Stimulated activated naive CD8-positive, alpha-beta T cell treated with anti-CD3 and anti-CD28 coated beads, Interleukin-15, amount 100 ng/mL, for 72 hours (primary cell): Measurements from ENCODE around the gene MYH6.
A peak's percentile ranks its signal among the peaks of the same experiment; 100 is the strongest.
"Not testable (repeated sequence)": the region's sequence is repeated elsewhere in the genome, so short reads cannot be mapped to it uniquely, and the experiment has no call there.

Experiments
- ATAC-seq: fragments of 150-1000 bp; cut with Tn5 transposase; 2 replicates; pipeline ENCODE4 v1.10.0; 2021; ENCODE audit warnings: mild to moderate bottlenecking, moderate library complexity
- DNase-seq, 2 donors: peaks; one replicate each; pipeline ENCODE4 v3.0.0; 2021 to 2022
- H3K27ac Mint-ChIP-seq, 2 donors: one replicate each; pipeline ENCODE4 v1.8.0; 2022; ENCODE audit warnings: mild to moderate bottlenecking in 2 of 2, mixed read lengths in 2 of 2, moderate library complexity in 2 of 2
- H3K27me3 Mint-ChIP-seq: one replicate; pipeline ENCODE4 v1.8.0; 2022; ENCODE audit warnings: mixed read lengths
- H3K4me1 Mint-ChIP-seq: one replicate; pipeline ENCODE4 v1.8.0; 2022; ENCODE audit warnings: mild to moderate bottlenecking, mixed read lengths
- H3K4me3 Mint-ChIP-seq, 2 donors: one replicate each; pipeline ENCODE4 v1.8.0; 2022; ENCODE audit warnings: mild to moderate bottlenecking in 2 of 2, mixed read lengths in 2 of 2, moderate library complexity in 1 of 2
- H3K9me3 Mint-ChIP-seq, 2 donors: one replicate each; pipeline ENCODE4 v1.8.0; 2022; ENCODE audit warnings: mixed read lengths in 2 of 2

The MYH6 gene

GRCh38 chr14:23409966-23410635 is 2.0 kb upstream of the MYH6 start:
- no peak for ATAC-seq
- no peaks in the 10 kb centered on the region for H3K27me3 Mint-ChIP-seq
- no peaks in the 10 kb centered on the region for H3K9me3 Mint-ChIP-seq
- no peak overlapping the region for H3K4me3 Mint-ChIP-seq
- no peaks in the 10 kb centered on the region for H3K4me1 Mint-ChIP-seq
- DNase-seq: no peak
- H3K27ac Mint-ChIP-seq: peak overlapping the region in 1 of 2 donors; percentile 40

GRCh38 chr14:23409475-23409874 is 1.4 kb upstream of the MYH6 start:
- no peak for DNase-seq
- H3K27me3 Mint-ChIP-seq: no peaks in the 10 kb centered on the region
- H3K4me3 Mint-ChIP-seq: no peak overlapping the region
- no peak overlapping the region for H3K27ac Mint-ChIP-seq
- ATAC-seq: peak; percentile 57
- no peaks in the 10 kb centered on the region for H3K4me1 Mint-ChIP-seq
- no peaks in the 10 kb centered on the region for H3K9me3 Mint-ChIP-seq

GRCh38 chr14:23408307-23408630 is 196 bp upstream of the MYH6 start:
- DNase-seq (no peak), ATAC-seq (no peak)
- H3K9me3 Mint-ChIP-seq: no peaks in the 10 kb centered on the region
- H3K27ac Mint-ChIP-seq: no peak overlapping the region
- H3K4me1 Mint-ChIP-seq: no peaks in the 10 kb centered on the region
- H3K4me3 Mint-ChIP-seq: no peak overlapping the region
- peaks cover 5% of the 10 kb centered on the region for H3K27me3 Mint-ChIP-seq

GRCh38 chr14:23406725-23407355 is 1.2 kb downstream of the MYH6 start:
- no peaks in the 10 kb centered on the region for H3K4me1 Mint-ChIP-seq
- H3K9me3 Mint-ChIP-seq: no peaks in the 10 kb centered on the region
- no peak for ATAC-seq
- DNase-seq: no peak
- H3K27me3 Mint-ChIP-seq: peaks cover 14% of the 10 kb centered on the region
- H3K27ac Mint-ChIP-seq: peak overlapping the region in 1 of 2 donors; percentile 87
- H3K4me3 Mint-ChIP-seq: no peak overlapping the region

- Mint-ChIP-seq H3K4me3 (no peak overlapping the region), H3K27me3 (peaks cover 14% of the 10 kb centered on the region), H3K9me3 (no peaks in the 10 kb centered on the region), H3K27ac (peak overlapping the region in 1 of 2 donors; percentile 27), H3K4me1 (no peaks in the 10 kb centered on the region)
- DNase-seq (no peak), ATAC-seq (no peak)
Observed at GRCh38 chr14:23406244-23406643, 1.8 kb downstream of the MYH6 start.

GRCh38 chr14:23405516-23406025 is 2.5 kb downstream of the MYH6 start:
- H3K27ac Mint-ChIP-seq: no peak overlapping the region
- no peaks in the 10 kb centered on the region for H3K9me3 Mint-ChIP-seq
- peaks cover 14% of the 10 kb centered on the region for H3K27me3 Mint-ChIP-seq
- ATAC-seq (no peak), DNase-seq (no peak)
- no peaks in the 10 kb centered on the region for H3K4me1 Mint-ChIP-seq
- no peak overlapping the region for H3K4me3 Mint-ChIP-seq

GRCh38 chr14:23405096-23405495 is 3.0 kb downstream of the MYH6 start:
- Mint-ChIP-seq H3K27me3 (peaks cover 14% of the 10 kb centered on the region), H3K9me3 (no peaks in the 10 kb centered on the region), H3K4me1 (no peaks in the 10 kb centered on the region), H3K27ac (no peak overlapping the region), H3K4me3 (no peak overlapping the region)
- no peak for ATAC-seq
- DNase-seq: no peak

- Mint-ChIP-seq H3K27ac (no peak overlapping the region), H3K27me3 (peaks cover 14% of the 10 kb centered on the region), H3K4me1 (no peaks in the 10 kb centered on the region), H3K9me3 (no peaks in the 10 kb centered on the region), H3K4me3 (no peak overlapping the region)
- no peak for DNase-seq
- no peak for ATAC-seq
Observed at GRCh38 chr14:23404331-23404900, 3.7 kb downstream of the MYH6 start.

GRCh38 chr14:23403908-23404307 is 4.2 kb downstream of the MYH6 start:
- ATAC-seq (no peak), DNase-seq (no peak)
- Mint-ChIP-seq H3K4me3 (no peak overlapping the region), H3K27me3 (peaks cover 14% of the 10 kb centered on the region), H3K4me1 (no peaks in the 10 kb centered on the region), H3K27ac (no peak overlapping the region), H3K9me3 (no peaks in the 10 kb centered on the region)

GRCh38 chr14:23403139-23403438 is 5.0 kb downstream of the MYH6 start:
- peaks cover 14% of the 10 kb centered on the region for H3K27me3 Mint-ChIP-seq
- ATAC-seq: no peak
- H3K9me3 Mint-ChIP-seq: no peaks in the 10 kb centered on the region
- no peaks in the 10 kb centered on the region for H3K4me1 Mint-ChIP-seq
- peak overlapping the region in 1 of 2 donors; percentile 41 for H3K27ac Mint-ChIP-seq
- no peak for DNase-seq
- H3K4me3 Mint-ChIP-seq: no peak overlapping the region

- Mint-ChIP-seq H3K4me1 (no peaks in the 10 kb centered on the region), H3K9me3 (no peaks in the 10 kb centered on the region), H3K27ac (peak overlapping the region; percentile 41 to 85), H3K27me3 (peaks cover 14% of the 10 kb centered on the region), H3K4me3 (no peak overlapping the region)
- DNase-seq (no peak), ATAC-seq (no peak)
Observed at GRCh38 chr14:23402296-23403138, 5.6 kb downstream of the MYH6 start.

- ATAC-seq (no peak), DNase-seq (no peak)
- Mint-ChIP-seq H3K9me3 (no peaks in the 10 kb centered on the region), H3K4me3 (no peak overlapping the region), H3K27me3 (peaks cover 14% of the 10 kb centered on the region), H3K27ac (peak overlapping the region in 1 of 2 donors; percentile 28), H3K4me1 (no peaks in the 10 kb centered on the region)
Observed at GRCh38 chr14:23401291-23401690, 6.8 kb downstream of the MYH6 start.

GRCh38 chr14:23400496-23401149 is 7.5 kb downstream of the MYH6 start:
- DNase-seq, H3K9me3 Mint-ChIP-seq, H3K27ac Mint-ChIP-seq, H3K4me3 Mint-ChIP-seq, ATAC-seq, H3K4me1 Mint-ChIP-seq: not testable (repeated sequence)
- H3K27me3 Mint-ChIP-seq: peaks cover 14% of the 10 kb centered on the region

GRCh38 chr14:23399591-23399990 is 8.5 kb downstream of the MYH6 start:
- Mint-ChIP-seq H3K27ac (no peak overlapping the region), H3K9me3 (no peaks in the 10 kb centered on the region), H3K4me1 (no peaks in the 10 kb centered on the region), H3K4me3 (no peak overlapping the region), H3K27me3 (peaks cover 14% of the 10 kb centered on the region)
- DNase-seq (no peak), ATAC-seq (no peak)

- Mint-ChIP-seq H3K27me3 (peaks cover 14% of the 10 kb centered on the region), H3K27ac (no peak overlapping the region), H3K4me3 (no peak overlapping the region), H3K4me1 (no peaks in the 10 kb centered on the region), H3K9me3 (no peaks in the 10 kb centered on the region)
- no peak for DNase-seq
- ATAC-seq: no peak
Observed at GRCh38 chr14:23399136-23399535, 8.9 kb downstream of the MYH6 start.
